GM19324 (cell line): ENCODE results near the gene THSD7B.
"Not testable (repeated sequence)": the region's sequence is repeated elsewhere in the genome, so short reads cannot be mapped to it uniquely, and the experiment has no call there.

Experiments used
- ATAC-seq: cut with Tn5 transposase; IDR thresholded peaks from one replicate; pipeline ENCODE4 v1.9.1; 2021; ENCODE audit warnings: mild to moderate bottlenecking, moderate library complexity; ENCODE audit not compliant: unreplicated experiment, low FRiP score

Gene THSD7B

DNA sequence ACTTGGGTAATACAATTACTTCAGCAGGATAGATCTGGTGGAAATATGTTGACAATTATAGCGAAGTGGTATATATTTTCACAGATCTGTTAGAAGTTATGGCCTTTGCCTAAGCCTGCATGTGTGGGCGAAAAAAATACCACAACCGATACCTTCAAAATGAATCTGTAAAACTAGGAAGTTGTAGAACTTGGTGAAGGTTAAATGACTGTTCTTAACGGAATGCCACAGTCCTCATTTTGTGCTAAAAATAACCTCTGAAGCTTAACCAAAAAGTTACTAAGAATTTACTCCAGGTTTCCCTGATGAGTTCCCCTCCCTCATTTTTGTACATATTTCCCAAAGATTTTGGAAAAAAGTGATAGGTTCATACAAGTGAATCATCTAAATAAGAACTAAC lies 550.7 kb downstream of the THSD7B start:
- no peak for ATAC-seq

GRCh38 chr2:137321566-137321965 lies 556.2 kb downstream of the THSD7B start:
- ATAC-seq: no peak

- ATAC-seq: not testable (repeated sequence)
Measured at GRCh38 chr2:137331562-137331961, 566.2 kb downstream of the THSD7B start.

DNA sequence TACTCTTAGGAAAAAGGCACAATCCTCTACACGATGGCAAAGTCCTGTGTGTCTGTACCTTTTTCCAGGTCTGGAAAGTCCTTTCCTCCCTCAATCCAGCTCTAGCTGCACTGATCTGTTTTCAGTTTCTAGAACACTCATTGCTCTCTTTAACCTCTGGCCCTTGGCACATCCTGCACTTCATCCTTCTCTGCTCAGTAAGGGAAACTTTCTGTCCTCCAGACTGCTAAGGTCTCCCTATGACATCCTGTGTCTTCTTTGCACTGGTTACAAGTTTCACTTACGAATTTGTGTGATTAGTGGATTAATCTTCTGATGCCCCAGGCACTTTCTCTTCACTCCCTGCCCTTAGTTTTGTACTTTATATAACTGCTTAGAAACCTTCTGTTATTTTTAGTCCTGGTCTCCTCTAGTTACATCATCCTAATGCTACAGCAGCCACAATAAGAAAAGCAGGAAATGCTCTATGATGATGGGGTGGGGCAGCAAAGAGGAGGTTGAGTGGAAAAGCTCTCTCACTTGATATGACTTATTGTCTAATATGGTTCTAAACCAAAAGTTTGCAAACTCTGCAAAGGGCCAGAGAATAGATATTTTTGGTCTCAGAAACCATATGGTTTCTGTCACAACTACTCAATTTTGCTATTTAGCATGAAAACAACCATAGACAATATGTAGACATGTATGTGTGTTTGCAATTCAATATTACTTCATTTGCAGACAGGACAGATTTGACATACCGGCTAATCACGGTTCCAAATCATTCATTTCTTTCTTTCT lies 568.2 kb downstream of the THSD7B start:
- ATAC-seq: no peak

GRCh38 chr2:137336067-137336466 lies 570.7 kb downstream of the THSD7B start:
- ATAC-seq: no peak

DNA sequence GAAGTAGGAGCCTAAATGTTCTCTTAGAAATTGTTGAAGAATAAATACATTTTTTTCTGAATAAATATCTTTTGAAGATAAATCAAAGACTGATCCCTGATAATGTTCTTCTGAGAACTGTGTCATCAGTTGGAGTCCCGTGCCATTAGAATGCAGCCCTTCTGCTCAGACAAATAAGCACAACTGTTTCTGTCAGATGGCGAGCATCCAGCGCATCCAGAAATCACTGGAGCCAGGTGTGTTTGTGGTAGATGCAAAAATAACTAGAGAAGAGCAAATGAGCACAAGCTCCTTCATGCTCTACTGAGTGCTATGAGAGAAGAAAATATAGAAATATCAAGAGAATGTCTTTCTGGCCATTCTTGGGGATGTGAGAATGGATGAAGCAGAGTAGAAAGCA lies 573.7 kb downstream of the THSD7B start:
- ATAC-seq: no peak

DNA sequence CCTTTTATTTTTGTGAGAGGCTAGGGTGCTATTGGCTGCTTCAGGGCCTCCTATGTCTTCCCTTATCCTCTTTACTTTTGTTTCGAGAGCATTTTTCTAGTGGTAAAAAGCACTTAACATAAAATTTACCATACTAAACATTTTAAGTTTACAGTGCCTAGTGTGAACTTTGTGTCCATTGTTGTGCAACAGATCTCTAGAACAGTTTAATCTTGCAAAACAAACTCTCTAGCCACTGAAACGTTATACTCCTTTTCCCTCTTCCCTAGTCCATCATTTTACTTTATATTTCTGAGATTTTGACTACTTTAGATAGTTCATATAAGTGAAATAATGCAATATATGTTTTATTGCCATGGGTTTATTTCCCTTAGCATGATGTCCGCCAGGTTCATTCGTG lies 580.6 kb downstream of the THSD7B start:
- ATAC-seq: no peak

DNA sequence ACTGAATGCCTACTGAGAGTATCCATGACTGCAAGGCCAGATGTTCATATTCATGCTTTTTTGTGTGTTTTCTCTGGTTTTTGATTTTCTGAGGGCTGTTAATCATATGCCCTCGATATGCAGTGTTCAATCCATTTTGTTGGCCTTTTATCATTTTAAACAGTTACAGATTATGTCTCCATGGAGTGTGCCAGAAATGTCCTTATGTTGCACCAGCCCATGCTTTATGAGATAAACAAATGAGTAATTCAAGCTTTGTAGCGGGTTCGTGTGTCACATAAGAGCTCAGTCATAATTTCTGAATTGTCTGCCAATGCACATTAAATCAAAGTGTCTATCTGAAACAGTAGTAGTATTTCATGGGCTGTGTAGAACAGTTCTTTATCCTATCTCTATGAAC lies 583.0 kb downstream of the THSD7B start:
- no peak for ATAC-seq

DNA sequence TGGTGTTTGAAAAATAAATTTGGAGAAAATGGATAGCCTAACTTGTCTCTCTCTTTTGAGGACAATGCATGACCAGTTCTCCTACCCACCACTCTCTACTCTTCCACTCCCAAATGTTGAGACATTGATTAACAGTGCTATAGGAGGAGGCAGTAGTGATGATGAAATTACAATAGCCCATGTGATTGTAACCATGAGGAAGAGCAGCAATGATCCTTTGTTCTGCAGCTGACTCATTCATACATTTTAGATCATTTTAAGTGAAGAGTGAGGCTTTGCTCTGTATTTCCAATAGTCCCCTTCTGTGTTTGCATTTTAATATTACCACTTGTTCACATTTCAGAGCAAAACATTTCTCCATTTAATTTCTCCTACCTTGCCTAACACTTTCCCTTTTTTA lies 592.3 kb downstream of the THSD7B start:
- no peak for ATAC-seq

- ATAC-seq: no peak
Measured at GRCh38 chr2:137367361-137367760, 602.0 kb downstream of the THSD7B start.

- ATAC-seq: no peak
Measured at GRCh38 chr2:137369106-137369505, 603.8 kb downstream of the THSD7B start.

DNA sequence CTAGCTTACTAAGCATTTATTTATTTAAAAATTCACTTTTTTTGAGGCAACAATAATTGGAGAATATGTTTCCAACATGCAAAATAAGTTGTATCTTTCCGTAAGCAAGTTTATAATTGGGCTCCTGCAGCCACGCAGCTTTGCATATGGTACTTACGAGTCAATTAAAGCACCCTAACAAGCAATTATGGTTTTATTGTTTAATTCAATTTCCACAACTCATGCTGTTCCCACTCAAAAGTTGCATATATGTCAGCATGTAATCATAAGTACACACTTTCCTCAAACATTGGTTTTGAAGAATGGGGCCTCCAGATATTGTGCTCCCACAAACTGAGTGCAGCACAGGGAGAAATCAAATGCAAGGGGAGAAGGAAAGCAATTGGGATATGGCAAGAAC lies 613.8 kb downstream of the THSD7B start:
- no peak for ATAC-seq

- ATAC-seq: no peak
Measured at GRCh38 chr2:137380610-137381009, 615.3 kb downstream of the THSD7B start.

DNA sequence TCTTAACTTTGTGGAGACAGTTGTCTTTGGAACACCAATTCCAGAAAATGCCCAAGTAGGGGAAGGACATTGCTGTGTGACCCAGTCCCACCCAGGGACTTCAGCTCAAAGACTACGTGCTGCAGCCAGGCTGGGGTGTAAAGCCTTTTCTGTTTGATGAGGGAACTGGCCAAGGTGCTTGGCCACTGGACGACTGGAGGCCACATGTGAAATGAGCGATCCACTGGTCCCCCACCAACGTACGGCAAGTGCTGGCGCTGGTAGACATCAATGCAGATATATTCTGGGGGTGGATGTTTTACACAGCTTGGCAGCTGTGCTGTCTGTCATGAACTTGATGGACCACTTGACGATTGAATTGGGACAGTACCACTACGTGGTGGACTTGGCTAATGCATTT lies 616.4 kb downstream of the THSD7B start:
- ATAC-seq: no peak

DNA sequence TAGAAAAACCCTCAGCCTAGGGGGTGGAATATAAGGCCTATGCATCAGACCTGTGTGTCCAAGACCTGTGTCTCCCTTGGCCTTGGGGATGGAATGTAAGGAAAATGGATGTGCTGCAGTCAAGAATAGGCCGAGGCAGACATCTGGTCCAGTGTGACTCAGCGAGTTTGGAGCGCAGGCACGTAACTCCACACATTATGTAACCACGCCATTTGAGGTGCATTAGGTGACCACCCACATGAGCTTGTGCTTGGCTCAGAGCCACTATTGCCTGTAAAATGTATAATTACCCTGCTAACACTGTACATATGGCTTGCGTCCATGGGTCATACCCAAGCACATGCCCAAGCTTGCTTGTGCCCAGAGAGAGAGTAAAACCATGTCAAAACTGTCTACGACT lies 618.0 kb downstream of the THSD7B start:
- ATAC-seq: no peak

- no peak for ATAC-seq
Measured at GRCh38 chr2:137387044-137387443, 621.7 kb downstream of the THSD7B start.

DNA sequence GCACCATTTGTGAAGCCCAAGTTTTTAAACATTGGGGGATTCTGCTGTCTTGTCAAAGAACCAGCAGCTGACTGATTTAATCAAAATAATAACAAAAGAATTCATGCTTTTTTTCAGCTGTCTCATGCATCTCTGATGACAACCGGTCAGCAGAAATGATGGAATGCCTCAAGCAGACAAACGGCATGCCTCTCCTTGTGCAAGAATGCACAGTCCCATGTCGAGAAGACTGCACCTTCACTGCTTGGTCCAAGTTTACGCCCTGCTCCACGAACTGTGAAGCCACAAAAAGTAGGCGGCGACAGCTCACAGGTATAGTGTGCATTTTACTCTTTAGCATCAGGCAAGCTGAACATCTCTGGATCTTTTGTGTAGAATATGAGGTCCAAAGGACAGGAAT lies 640.2 kb downstream of the THSD7B start:
- no peak for ATAC-seq

- ATAC-seq: no peak
Measured at GRCh38 chr2:137411585-137411984, 646.2 kb downstream of the THSD7B start.

DNA sequence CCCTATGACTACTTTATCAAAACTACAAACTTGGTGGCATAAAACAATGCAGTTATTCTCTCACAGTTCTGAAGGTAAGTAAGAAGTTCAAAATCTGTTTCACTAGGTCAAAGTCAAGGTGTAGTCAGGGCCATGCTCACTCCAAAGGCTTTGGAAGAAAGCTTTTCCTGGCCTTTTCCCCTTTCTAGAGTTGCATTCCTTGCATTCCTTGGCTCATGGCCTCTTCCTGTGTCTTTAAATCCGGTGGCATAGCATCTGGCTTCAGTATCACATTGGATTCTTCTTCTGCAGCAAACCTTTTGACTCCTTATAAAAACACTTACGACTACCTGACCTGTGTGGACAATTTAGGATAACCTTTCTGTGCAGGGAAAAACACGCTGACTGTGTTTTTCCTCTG lies 655.4 kb downstream of the THSD7B start:
- no peak for ATAC-seq

DNA sequence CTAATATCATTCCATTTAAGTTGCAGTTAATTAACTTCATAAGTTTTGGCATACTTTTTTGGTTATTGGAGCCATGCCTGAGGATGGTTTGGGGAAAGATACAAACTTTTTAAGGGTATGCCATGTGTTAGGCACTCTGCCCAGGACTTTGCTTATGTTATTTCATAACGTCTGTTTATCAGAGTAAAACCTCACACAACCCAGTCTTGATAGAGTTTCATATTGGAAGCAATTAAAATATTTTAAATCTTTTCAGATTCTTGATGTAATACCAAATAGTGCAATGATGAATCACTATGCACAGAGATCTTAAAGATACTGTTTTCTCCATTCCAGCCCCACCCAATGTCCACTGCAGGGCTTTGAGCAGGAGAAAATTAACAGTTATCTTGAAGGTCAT lies 669.8 kb downstream of the THSD7B start:
- ATAC-seq: no peak

DNA sequence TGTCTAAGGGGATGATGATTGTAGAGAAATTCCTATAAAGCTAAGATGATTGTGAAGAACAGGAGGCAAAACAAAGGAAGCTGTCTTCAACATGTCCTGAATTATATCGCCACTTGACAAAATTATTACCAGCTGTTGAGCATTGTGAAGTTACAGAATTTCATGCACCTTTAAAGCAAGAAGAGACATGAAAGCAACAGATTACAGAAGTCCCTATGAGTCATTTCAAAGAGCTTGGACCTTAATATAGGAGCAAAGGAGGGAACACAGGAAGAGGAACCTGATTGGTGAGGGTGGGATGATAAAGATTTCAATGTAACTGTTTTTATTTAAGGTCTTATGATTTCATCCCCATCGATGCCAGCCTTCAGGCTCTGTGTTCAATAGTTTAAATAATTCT lies 672.0 kb downstream of the THSD7B start:
- no peak for ATAC-seq

GRCh38 chr2:137444970-137445369 lies 679.6 kb downstream of the THSD7B start:
- ATAC-seq: no peak

DNA sequence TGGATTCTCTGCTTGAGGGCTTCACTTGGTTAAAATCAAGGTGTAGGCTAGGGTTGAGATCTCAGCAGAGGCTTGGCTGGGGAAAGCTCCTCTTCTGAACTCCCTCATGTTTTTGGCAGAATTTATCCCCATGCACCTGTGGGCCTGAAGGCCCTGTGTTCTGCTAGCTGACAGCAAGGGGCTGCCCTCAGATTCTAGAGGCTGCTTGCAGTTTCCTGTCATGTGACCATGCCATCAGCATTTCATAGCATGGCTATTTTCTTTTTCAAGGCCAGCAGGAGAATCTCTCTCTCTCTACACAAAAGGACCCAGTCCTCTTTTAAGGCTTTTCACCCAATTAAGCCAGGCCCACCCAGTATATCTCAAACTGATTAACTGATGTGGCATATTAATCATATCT lies 684.1 kb downstream of the THSD7B start:
- ATAC-seq: no peak
